Measurements from ENCODE around the gene KIR2DL4. TPM values are rescaled to one million over a fixed set of nuclear protein-coding genes. Genes with fewer than 3 reads are reported as not detected.
"Not testable (repeated sequence)": the region's sequence is repeated elsewhere in the genome, so short reads cannot be mapped to it uniquely, and the experiment has no call there.

Gene KIR2DL4
- polyA plus RNA-seq, 1 donor = not detected

DNA sequence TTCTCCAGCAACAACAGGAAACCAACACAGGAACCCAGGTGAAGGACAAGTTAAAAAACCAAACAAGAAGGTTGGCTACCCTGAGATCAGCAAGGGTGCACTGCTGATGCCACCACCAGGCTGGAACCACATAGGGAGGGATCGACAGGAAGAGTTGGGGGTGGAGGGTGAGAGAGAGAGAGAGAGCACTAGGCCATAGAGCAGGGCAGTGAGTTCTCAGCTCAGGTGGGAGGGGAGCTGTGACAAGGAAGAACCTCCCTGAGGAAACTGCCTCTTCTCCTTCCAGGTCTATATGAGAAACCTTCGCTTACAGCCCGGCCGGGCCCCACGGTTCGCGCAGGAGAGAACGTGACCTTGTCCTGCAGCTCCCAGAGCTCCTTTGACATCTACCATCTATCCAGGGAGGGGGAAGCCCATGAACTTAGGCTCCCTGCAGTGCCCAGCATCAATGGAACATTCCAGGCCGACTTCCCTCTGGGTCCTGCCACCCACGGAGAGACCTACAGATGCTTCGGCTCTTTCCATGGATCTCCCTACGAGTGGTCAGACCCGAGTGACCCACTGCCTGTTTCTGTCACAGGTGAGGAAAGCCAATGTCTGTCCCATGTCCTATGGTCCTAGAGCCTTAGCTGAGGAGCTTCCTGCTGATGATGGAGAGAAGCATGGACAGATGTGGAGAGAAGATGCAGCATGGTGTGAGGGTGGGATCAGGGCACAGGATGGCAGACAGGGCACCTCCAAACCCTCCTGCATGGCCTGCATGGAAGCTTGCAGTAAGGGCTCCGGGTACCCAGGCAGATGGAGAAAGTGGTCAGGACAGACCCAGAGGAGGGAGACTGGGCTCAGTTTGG is 2.5 kb downstream of the KIR2DL4 start:
- no peak for DNase-seq

DNA sequence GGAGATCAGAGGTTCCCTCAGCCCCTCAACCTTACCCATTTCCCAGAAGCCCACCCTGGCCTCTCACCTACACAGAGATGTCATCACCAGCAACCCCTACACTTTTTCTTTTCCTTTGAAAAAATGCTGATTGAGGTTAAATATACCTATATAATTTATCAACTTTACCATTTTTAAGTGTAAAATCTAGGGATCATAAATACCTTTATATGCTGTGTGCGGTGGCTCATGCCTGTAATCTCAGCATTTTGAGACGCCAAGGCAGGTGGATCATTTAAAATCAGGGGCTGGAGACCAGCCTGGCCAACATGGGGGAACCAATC is 3.1 kb downstream of the KIR2DL4 start:
- no peak for DNase-seq

DNA sequence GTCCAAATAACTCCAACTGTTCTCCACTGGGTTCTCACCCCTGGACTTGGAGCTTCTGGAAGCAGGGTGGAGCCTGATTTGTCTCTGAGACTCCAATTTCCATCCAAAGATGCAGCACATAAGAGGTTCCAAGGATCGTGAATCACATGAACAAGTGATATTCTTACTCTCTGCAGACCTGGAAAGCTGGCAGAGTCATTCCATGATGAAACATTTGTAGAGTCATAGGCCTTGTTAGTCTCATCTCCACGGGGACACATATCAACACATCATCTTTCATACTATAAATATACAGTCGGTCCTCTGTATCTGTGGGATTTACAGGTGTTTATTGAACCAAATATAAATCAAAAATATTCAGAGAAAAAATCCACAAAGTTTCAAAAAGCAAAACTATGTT is 11.2 kb downstream of the KIR2DL4 start:
- DNase-seq = not testable (repeated sequence)

DNA sequence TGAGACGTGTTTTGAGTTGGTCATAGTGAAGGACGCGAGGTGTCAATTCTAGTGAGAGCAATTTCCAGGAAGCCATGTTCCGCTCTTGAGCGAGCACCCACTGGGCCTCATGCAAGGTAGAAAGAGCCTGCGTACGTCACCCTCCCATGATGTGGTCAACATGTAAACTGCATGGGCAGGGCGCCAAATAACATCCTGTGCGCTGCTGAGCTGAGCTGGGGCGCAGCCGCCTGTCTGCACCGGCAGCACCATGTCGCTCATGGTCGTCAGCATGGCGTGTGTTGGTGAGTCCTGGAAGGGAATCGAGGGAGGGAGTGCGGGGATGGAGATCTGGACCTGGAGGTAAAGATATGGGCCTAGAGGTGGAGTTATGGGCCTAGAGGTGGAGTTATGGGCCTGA is 12.8 kb downstream of the KIR2DL4 start, which contains the start of gene KIR3DL1:
Gene KIR3DL1 (plus strand): TSS at position 218 of the 400 bp plus-strand sequence.
- DNase-seq = not testable (repeated sequence)

DNA sequence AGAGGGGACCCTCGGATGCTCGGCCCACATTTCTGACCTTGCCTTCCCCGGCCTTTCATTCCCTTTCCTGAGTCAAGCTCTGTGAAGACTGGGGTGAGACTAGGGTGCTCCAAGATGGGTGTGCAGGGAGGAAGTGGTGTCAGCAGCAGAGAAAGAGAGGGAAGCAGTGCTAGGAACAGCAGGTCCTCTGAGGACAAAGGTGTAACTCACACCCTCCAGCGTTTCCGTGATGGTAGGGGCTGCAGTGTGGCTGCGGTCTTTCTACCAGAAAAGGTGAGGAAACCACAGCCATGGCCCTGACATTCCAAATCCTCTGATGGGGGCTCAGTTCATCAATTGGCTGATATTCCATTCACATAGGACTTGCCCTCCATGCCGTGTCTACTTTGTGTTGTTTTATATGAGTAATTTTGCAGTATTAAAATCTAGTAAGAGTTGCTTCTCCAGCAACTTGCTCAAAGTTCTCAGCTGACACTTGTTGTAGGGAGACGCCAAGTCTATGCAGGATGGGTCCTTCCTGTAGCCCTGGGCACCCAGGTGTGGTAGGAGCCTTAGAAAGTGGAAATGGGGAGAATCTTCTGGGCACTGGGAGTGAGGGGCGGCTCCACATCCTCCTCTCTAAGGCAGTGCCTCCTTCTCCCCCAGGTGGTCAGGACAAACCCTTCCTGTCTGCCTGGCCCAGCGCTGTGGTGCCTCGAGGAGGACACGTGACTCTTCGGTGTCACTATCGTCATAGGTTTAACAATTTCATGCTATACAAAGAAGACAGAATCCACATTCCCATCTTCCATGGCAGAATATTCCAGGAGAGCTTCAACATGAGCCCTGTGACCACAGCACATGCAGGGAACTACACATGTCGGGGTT is 14.5 kb downstream of the KIR2DL4 start:
- DNase-seq = no peak

DNA sequence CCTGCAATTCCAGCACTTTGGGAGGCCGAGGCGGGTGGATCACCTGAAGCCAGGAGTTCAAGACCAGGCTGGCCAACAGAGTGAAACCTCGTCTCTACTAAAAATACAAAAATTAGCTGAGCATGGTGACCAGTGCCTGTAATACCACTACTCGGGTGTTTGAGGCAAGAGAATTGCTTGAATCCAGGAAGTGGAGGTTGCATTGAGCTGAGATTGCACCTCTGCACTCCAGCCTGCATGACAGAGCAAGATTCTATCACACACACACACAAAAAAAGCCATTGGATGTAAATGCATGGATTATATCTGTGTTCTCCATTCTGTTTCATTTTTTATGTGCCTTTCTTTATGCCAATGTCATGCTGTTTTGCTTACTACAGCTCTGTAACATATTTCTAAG is 21.0 kb downstream of the KIR2DL4 start:
- DNase-seq = not testable (repeated sequence)

DNA sequence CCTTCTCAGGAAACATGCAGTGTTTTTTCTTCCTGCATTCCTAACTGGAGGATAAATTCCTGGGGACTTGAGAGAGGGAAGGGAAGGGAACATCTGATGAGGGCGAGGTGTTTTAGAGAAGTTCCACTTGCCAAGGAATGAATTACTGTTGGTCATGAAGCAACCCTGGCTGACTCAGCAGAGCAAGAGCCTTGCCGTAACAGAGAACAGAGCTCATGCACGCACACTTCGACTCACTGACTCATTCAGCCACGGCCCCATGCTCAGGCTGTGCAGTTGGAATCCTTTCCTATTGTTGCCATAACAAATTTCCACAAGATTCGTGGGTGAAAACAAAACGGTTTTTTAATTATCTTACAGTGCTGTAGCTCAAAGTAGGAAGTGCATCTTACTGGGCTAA is 21.9 kb downstream of the KIR2DL4 start:
- DNase-seq = not testable (repeated sequence)

DNA sequence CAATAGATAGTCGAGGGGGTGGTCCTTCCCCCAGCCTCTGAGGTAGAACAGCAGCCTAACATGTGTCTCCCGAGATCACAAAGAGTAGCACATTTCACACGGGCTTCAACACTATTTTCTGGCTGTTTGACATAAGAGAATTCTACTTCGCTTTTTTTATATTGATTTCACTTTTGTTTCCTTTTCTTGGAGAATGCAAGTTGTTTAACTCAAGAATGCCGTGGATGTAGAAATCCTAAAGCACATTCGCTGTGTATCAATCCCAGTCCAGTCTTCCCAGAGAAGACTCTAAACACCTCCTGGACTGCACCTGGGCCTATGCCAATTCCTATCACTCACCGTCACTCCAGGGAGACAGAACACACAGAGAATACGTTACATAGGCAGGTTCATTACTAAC is 24.7 kb downstream of the KIR2DL4 start:
- DNase-seq = not testable (repeated sequence)

DNA sequence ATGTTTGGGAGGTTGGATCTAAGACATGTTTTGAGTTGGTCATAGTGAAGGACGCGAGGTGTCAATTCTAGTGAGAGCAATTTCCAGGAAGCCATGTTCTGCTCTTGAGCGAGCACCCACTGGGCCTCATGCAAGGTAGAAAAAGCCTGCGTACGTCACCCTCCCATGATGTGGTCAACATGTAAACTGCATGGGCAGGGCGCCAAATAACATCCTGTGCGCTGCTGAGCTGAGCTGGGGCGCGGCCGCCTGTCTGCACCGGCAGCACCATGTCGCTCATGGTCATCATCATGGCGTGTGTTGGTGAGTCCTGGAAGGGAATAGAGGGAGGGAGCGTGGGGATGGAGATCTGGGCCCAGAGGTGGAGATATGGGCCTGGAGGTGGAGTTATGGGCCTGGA is 29.1 kb downstream of the KIR2DL4 start, which contains the start of gene KIR2DS4:
Gene KIR2DS4 (plus strand): TSS at position 181 of the 400 bp plus-strand sequence.
- not testable (repeated sequence) for DNase-seq

DNA sequence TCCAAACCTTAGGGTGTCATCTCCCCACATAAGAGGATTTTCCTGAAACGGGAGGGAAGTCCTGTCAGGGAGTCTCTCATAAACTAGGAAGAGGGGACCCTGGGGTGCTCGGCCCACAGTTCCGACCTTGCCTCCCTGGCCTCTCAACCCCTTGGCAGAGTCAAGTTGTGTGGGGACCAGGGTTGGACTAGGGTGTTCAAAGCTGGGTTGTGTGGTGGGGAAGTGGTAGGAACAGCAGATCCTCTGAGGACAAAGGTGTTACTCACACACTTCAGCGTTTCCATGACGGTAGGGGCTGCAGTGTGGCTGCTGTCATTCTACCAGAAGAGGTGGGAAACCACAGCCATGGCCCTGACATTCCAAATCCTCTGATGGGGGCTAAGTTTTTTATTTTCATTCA is 31.7 kb downstream of the KIR2DL4 start:
- not testable (repeated sequence) for DNase-seq

DNA sequence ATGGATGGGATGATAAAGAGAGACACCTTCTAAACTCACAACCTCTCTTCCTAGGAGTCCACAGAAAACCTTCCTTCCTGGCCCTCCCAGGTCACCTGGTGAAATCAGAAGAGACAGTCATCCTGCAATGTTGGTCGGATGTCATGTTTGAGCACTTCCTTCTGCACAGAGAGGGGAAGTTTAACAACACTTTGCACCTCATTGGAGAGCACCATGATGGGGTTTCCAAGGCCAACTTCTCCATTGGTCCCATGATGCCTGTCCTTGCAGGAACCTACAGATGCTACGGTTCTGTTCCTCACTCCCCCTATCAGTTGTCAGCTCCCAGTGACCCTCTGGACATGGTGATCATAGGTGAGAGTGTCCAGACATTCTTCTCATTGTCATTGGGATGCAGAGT is 34.1 kb downstream of the KIR2DL4 start:
- not testable (repeated sequence) for DNase-seq

DNA sequence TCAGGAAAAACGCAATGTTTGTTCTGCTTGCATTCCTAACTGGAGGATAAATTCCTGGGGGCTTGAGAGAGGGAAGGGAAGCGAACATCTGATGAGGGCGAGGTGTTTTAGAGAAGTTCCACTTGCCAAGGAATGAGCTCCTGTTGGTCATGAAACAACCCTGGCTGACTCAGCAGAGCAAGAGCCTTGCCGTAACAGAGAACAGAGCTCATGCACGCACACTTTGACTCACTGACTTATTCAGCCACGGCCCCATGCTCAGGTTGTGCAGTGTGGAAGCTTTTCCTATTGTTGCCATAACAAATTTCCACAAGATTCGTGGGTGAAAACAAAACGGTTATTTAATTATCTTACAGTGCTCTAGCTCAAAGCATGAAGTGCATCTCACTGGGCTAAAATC is 39.8 kb downstream of the KIR2DL4 start:
- not testable (repeated sequence) for DNase-seq

DNA sequence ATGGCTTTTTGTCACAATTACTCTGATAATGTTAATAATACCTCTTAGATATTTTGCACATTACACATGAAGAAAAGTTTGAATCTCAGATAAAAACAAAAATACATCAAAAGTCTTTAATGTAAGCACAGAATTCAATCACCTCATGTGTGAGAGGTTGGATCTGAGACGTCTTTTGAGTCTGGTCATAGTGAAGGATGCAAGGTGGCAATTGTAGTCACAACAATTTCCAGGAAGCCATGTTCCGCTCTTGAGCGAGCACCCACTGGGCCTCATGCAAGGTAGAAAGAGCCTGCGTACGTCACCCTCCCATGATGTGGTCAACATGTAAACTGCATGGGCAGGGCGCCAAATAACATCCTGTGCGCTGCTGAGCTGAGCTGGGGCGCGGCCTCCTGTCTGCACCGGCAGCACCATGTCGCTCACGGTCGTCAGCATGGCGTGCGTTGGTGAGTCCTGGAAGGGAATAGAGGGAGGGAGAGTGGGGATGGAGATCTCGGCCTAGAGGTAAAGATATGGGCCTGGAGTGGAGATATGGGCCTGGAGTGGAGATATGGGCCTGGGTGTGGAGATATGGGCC is 46.7 kb downstream of the KIR2DL4 start, which contains the start of gene KIR3DL2:
Gene KIR3DL2 (plus strand): TSS at position 383 of the 580 bp plus-strand sequence. CDS start 33 bp downstream, at position 416.
- not testable (repeated sequence) for DNase-seq

DNA sequence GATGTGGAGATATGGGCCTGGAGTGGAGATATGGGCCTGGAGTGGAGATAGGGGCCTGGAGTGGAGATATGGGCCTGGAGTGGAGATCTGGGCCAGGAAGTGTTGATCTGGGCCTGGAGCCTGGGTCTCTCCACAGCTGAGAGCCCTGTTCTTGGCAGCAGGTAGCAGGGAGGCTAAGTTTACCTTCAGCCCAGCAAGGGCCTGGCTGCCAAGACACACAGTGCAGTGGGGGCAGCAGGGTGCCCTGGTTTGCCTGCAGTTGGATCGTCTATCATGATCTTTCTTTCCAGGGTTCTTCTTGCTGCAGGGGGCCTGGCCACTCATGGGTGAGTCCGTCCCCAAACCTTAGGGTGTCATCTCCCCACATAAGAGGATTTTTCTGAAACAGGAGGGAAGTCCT is 47.5 kb downstream of the KIR2DL4 start:
- DNase-seq = no peak

DNA sequence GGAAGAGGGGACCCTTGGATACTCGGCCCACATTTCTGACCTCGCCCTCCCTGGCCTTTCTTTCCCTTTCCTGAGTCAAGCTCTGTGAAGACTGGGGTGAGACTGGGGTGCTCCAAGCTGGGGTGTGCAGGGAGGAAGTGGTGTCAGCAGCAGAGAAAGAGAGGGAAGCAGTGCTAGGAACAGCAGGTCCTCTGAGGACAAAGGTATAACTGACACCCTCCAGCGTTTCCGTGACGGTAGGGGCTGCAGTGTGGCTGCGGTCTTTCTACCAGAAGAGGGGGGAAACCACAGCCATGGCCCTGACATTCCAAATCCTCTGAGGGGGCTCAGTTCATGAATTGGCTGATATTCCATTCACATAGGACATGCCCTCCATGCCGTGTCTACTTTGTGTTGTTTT is 47.9 kb downstream of the KIR2DL4 start:
- DNase-seq = no peak

DNA sequence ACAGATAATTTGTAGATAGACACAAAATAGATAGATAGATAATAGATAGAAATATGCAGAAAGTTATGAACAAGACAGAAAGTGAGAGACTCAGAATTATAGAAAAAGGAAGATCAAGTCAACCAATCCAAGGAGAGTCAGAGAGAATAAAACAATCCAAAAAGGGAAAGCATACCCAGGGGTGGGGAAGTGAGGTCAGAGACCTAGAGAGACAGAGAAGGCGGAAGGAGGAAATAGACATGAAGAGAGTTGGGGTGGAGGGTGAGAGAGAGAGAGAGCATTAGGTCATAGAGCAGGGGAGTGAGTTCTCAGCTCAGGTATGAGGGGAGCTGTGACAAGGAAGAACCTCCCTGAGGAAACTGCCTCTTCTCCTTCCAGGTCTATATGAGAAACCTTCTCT is 51.8 kb downstream of the KIR2DL4 start:
- DNase-seq = not testable (repeated sequence)

DNA sequence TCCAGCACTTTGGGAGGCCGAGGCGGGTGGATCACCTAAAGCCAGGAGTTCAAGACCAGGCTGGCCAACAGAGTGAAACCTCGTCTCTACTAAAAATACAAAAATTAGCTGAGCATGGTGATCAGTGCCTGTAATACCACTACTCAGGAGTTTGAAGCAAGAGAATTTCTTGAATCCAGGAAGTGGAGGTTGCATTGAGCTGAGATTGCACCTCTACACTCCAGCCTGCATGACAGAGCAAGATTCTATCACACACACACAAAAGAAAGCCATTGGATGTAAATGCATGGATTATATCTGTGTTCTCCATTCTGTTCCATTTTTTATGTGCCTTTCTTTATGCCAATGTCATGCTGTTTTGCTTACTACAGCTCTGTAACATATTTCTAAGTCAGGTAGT is 55.1 kb downstream of the KIR2DL4 start:
- DNase-seq = not testable (repeated sequence)

DNA sequence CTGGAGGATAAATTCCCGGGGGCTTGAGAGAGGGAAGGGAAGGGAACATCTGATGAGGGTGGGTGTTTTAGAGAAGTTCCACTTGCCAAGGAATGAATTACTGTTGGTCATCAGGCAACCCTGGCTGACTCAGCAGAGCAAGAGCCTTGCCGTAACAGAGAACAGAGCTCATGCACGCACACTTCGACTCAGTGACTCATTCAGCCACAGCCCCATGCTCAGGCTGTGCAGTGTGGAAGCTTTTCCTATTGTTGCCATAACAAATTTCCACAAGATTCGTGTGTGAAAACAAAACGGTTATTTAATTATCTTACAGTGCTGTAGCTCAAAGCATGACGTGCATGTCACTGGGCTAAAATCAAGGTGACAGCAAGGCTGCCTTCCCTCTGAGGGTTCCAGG is 56.0 kb downstream of the KIR2DL4 start:
- not testable (repeated sequence) for DNase-seq

DNA sequence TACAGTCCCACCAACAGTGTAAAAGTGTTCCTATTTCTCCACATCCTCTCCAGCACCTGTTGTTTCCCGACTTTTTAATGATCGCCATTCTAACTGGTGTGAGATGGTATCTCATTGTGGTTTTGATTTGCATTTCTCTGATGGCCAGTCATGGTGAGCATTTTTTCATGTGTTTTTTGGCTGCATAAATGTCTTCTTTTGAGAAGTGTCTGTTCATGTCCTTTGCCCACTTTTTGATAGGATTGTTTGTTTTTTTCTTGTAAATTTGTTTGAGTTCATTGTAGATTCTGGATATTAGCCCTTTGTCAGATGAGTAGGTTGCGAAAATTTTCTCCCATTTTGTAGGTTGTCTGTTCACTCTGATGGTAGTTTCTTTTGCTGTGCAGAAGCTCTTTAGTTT is 60.0 kb downstream of the KIR2DL4 start:
- DNase-seq = not testable (repeated sequence)

Data from hindlimb muscle (tissue), 1 donor.